Ramos (cell line): ENCODE results near the gene BMPER.

Source experiments
- in situ Hi-C: fragments of 300-500 bp; cut with MboI; formaldehyde crosslinking; loops from one replicate; pipeline ENCODE4 v1.14.3; 2022; ENCODE audit warnings: low sequenced_read_pairs; ENCODE audit not compliant: unreplicated experiment

Gene BMPER

GRCh38 chr7:33918438-33919143 is 13.3 kb downstream of the BMPER start:
- in situ Hi-C loops, result loop anchor here (25.0 kb wide), 1 partner anchor 731 kb away; no protein-coding TSS in a partner anchor

- in situ Hi-C loops, result loop anchor here (25.0 kb wide), 1 partner anchor 732 kb away; no protein-coding TSS in a partner anchor
These were observed 14.1 kb downstream of the BMPER start for GRCh38 chr7:33919449-33919848.

GRCh38 chr7:33921216-33921938 is 16.0 kb downstream of the BMPER start:
- in situ Hi-C loops, result loop anchor here (25.0 kb wide), 1 partner anchor 734 kb away; no protein-coding TSS in a partner anchor

GRCh38 chr7:33922820-33923219 is 17.5 kb downstream of the BMPER start:
- in situ Hi-C loops, result loop anchor here (25.0 kb wide), 1 partner anchor 736 kb away; no protein-coding TSS in a partner anchor

- in situ Hi-C loops, result loop anchor here (25.0 kb wide), 1 partner anchor 736 kb away; no protein-coding TSS in a partner anchor
These were observed 18.3 kb downstream of the BMPER start for GRCh38 chr7:33923440-33924229.

GRCh38 chr7:33926535-33926934 is 21.2 kb downstream of the BMPER start:
- in situ Hi-C loops, result no loop called here

- in situ Hi-C loops, result no loop called here
These were observed 23.6 kb downstream of the BMPER start for GRCh38 chr7:33928986-33929385.

- in situ Hi-C loops, result no loop called here
These were observed 26.9 kb downstream of the BMPER start for GRCh38 chr7:33932221-33932620.

GRCh38 chr7:33932832-33933468 is 27.6 kb downstream of the BMPER start:
- in situ Hi-C loops, result no loop called here

- in situ Hi-C loops, result no loop called here
These were observed 28.4 kb downstream of the BMPER start for GRCh38 chr7:33933611-33934281.

- in situ Hi-C loops, result no loop called here
These were observed 29.1 kb downstream of the BMPER start for GRCh38 chr7:33934391-33934790.

GRCh38 chr7:33936503-33936902 is 31.2 kb downstream of the BMPER start:
- in situ Hi-C loops, result no loop called here

GRCh38 chr7:33937871-33938270 is 32.5 kb downstream of the BMPER start:
- in situ Hi-C loops, result no loop called here

- in situ Hi-C loops, result no loop called here
These were observed 33.8 kb downstream of the BMPER start for GRCh38 chr7:33939121-33939520.

GRCh38 chr7:33940503-33940902 is 35.2 kb downstream of the BMPER start:
- in situ Hi-C loops, result no loop called here

- in situ Hi-C loops, result no loop called here
These were observed 36.1 kb downstream of the BMPER start for GRCh38 chr7:33941418-33941817.

- in situ Hi-C loops, result no loop called here
These were observed 40.9 kb downstream of the BMPER start for GRCh38 chr7:33946094-33946699.

GRCh38 chr7:33950047-33950714 is 44.8 kb downstream of the BMPER start:
- in situ Hi-C loops, result no loop called here

- in situ Hi-C loops, result no loop called here
These were observed 47.5 kb downstream of the BMPER start for GRCh38 chr7:33952824-33953223.
